Fibroblast of skin of abdomen (primary cell): ENCODE data around the gene ASXL2.
"Not testable (repeated sequence)": the region's sequence is repeated elsewhere in the genome, so short reads cannot be mapped to it uniquely, and the experiment has no call there.

Experiments used
- DNase-seq: peaks from one replicate; pipeline ENCODE4 v3.0.0-alpha.2; 2013

ASXL2 gene

GRCh38 chr2:25891672-25892071 is 13.4 kb upstream of the ASXL2 start:
- DNase-seq, result no peak

GRCh38 chr2:25887624-25888242 is 9.4 kb upstream of the ASXL2 start:
- no peak for DNase-seq

GRCh38 chr2:25885933-25886332 is 7.6 kb upstream of the ASXL2 start:
- DNase-seq, result peak; percentile 81

- no peak for DNase-seq
Measured at GRCh38 chr2:25881764-25882163, 3.5 kb upstream of the ASXL2 start.

- DNase-seq, result peak; percentile 59
Measured at GRCh38 chr2:25879133-25879730, 945 bp upstream of the ASXL2 start.

GRCh38 chr2:25877431-25878360 is 591 bp downstream of the ASXL2 start:
- peak; percentile 37 for DNase-seq

- DNase-seq, result no peak
Measured at GRCh38 chr2:25872134-25872533, 6.2 kb downstream of the ASXL2 start.

- DNase-seq, result no peak
Measured at GRCh38 chr2:25867396-25868003, 10.8 kb downstream of the ASXL2 start.

GRCh38 chr2:25856377-25856776 is 21.9 kb downstream of the ASXL2 start:
- no peak for DNase-seq

- DNase-seq, result no peak
Measured at GRCh38 chr2:25855065-25855464, 23.2 kb downstream of the ASXL2 start.

- DNase-seq, result no peak
Measured at GRCh38 chr2:25854613-25855012, 23.7 kb downstream of the ASXL2 start.

GRCh38 chr2:25853038-25853638 is 25.1 kb downstream of the ASXL2 start:
- DNase-seq, result no peak

- DNase-seq, result peak; percentile 82
Measured at GRCh38 chr2:25851740-25852503, 26.4 kb downstream of the ASXL2 start.

- not testable (repeated sequence) for DNase-seq
Measured at GRCh38 chr2:25850400-25850799, 27.9 kb downstream of the ASXL2 start.

GRCh38 chr2:25849350-25849749 is 28.9 kb downstream of the ASXL2 start:
- not testable (repeated sequence) for DNase-seq

GRCh38 chr2:25845843-25846505 is 32.3 kb downstream of the ASXL2 start:
- DNase-seq, result peak; percentile 7

- DNase-seq, result peak; percentile 54
Measured at GRCh38 chr2:25844089-25844488, 34.2 kb downstream of the ASXL2 start.

- DNase-seq, result no peak
Measured at GRCh38 chr2:25842155-25842554, 36.1 kb downstream of the ASXL2 start.

GRCh38 chr2:25838152-25838756 is 40.0 kb downstream of the ASXL2 start:
- DNase-seq, result no peak

- DNase-seq, result no peak
Measured at GRCh38 chr2:25835906-25836305, 42.4 kb downstream of the ASXL2 start.

GRCh38 chr2:25833566-25833965 is 44.7 kb downstream of the ASXL2 start:
- DNase-seq, result no peak
